Right lobe of liver (tissue), 4 donors: ENCODE measurements around the gene NUCB1.

Experiments
- CTCF ChIP-seq, 4 donors: fragments of 200-600 bp in 3 of 4; fragments of 450-650 bp in 1 of 4; IDR thresholded peaks; one replicate each; pipeline versions ENCODE4 v1.5.1 to v1.8.0; 2016 to 2022; ENCODE audit warnings: antibody characterized with exemption in 4 of 4, mild to moderate bottlenecking in 2 of 4
- POLR2A ChIP-seq: fragments of 450-650 bp; IDR thresholded peaks from one replicate; pipeline ENCODE4 v1.6.1; 2017; ENCODE audit warnings: antibody characterized with exemption, mild to moderate bottlenecking
- donor health status: DM: no; HTN: no; CAD: no.
- donor health status: DM: no; HTN: no; CAD: no.
- donor health status: DM: no; HTN: yes; CAD: no.

- TF ChIP-seq CTCF (IDR thresholded peaks at IDR 0.05) = no peak
- no peak for TF ChIP-seq POLR2A
Measured at GRCh38 chr19:48897181-48897580, 2.9 kb upstream of the NUCB1 start.
